Neural progenitor cell (in vitro differentiated cells): ENCODE results near the gene GRM8.

ENCODE experiments used
- EZH2 ChIP-seq: fragments of 200-600 bp; sonication (generic); IDR thresholded peaks from 2 replicates; pipeline ENCODE4 v1.6.1; 2017; ENCODE audit warnings: antibody characterized with exemption, mild to moderate bottlenecking, moderate library complexity
- EZH2phosphoT487 ChIP-seq: fragments of 200-600 bp; sonication (generic); IDR thresholded peaks from 2 replicates; pipeline ENCODE4 v1.6.1; 2017; ENCODE audit warnings: antibody characterized with exemption
- TF ChIP-seq, protein P1 (sequence below): fragments of 200-600 bp; sonication (generic); IDR thresholded peaks from 2 replicates; pipeline ENCODE4 v1.5.1; 2017; ENCODE audit warnings: antibody characterized with exemption, mild to moderate bottlenecking

DNA sequence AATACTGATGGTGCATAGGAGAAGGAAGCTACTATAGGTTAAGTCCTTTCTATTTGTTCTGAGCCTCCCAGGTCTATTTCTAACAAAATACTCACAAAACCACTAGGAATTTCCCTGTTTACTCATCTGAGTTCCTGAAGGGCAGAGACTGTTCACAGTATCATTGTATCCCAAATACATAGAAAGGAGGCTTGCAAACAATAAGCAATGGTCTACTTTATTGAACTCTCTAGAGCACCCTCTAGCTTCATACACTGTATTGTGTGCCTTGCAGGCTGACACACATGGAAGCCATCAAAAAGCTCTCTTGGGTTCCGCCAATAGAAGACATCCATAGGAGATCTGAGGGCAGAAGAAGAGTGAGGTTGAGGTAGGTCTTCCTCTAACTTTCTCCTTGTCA, 826.1 kb downstream of the GRM8 start:
- TF ChIP-seq EZH2 (no peak), EZH2phosphoT487 (no peak)
- TF ChIP-seq, protein P1, sequence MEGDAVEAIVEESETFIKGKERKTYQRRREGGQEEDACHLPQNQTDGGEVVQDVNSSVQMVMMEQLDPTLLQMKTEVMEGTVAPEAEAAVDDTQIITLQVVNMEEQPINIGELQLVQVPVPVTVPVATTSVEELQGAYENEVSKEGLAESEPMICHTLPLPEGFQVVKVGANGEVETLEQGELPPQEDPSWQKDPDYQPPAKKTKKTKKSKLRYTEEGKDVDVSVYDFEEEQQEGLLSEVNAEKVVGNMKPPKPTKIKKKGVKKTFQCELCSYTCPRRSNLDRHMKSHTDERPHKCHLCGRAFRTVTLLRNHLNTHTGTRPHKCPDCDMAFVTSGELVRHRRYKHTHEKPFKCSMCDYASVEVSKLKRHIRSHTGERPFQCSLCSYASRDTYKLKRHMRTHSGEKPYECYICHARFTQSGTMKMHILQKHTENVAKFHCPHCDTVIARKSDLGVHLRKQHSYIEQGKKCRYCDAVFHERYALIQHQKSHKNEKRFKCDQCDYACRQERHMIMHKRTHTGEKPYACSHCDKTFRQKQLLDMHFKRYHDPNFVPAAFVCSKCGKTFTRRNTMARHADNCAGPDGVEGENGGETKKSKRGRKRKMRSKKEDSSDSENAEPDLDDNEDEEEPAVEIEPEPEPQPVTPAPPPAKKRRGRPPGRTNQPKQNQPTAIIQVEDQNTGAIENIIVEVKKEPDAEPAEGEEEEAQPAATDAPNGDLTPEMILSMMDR, result no peak
